GDM1 (cell line): ENCODE results near the gene SYDE2.
"Not testable (repeated sequence)": the region's sequence is repeated elsewhere in the genome, so short reads cannot be mapped to it uniquely, and the experiment has no call there.

Source experiments
- DNase-seq: peaks from one replicate; lab custom pipeline; 2025; lab: John Stamatoyannopoulos, UW

The SYDE2 gene

GRCh38 chr1:85200463-85201339 is at the start of gene SYDE2:
SYDE2 (minus strand) TSS chr1:85201016; CDS start chr1:85200996, 20 bp downstream.
- DNase-seq = no peak

- DNase-seq = not testable (repeated sequence)
Measured at GRCh38 chr1:85249042-85249441, 48.2 kb upstream of the SYDE2 start.

- no peak for DNase-seq
Measured at GRCh38 chr1:85245891-85246290, 45.1 kb upstream of the SYDE2 start.

- DNase-seq = no peak
Measured at GRCh38 chr1:85245456-85245855, 44.6 kb upstream of the SYDE2 start.

- DNase-seq = no peak
Measured at GRCh38 chr1:85244271-85245061, 43.6 kb upstream of the SYDE2 start.

GRCh38 chr1:85243372-85243771 is 42.6 kb upstream of the SYDE2 start:
- DNase-seq = no peak

- DNase-seq = no peak
Measured at GRCh38 chr1:85240643-85241042, 39.8 kb upstream of the SYDE2 start.

GRCh38 chr1:85240174-85240601 is 39.4 kb upstream of the SYDE2 start:
- DNase-seq = no peak

GRCh38 chr1:85237613-85238012 is 36.8 kb upstream of the SYDE2 start:
- no peak for DNase-seq

GRCh38 chr1:85230305-85230977 is 29.6 kb upstream of the SYDE2 start:
- DNase-seq = no peak

- no peak for DNase-seq
Measured at GRCh38 chr1:85229574-85230097, 28.8 kb upstream of the SYDE2 start.

- DNase-seq = no peak
Measured at GRCh38 chr1:85228972-85229371, 28.2 kb upstream of the SYDE2 start.

- no peak for DNase-seq
Measured at GRCh38 chr1:85225624-85226380, 25.0 kb upstream of the SYDE2 start.

- DNase-seq = no peak
Measured at GRCh38 chr1:85224734-85225623, 24.2 kb upstream of the SYDE2 start.

- no peak for DNase-seq
Measured at GRCh38 chr1:85224295-85224694, 23.5 kb upstream of the SYDE2 start.

GRCh38 chr1:85223334-85223733 is 22.5 kb upstream of the SYDE2 start:
- DNase-seq = no peak

- no peak for DNase-seq
Measured at GRCh38 chr1:85220756-85221201, 20.0 kb upstream of the SYDE2 start.

- DNase-seq = no peak
Measured at GRCh38 chr1:85219853-85220610, 19.2 kb upstream of the SYDE2 start.

GRCh38 chr1:85216697-85217096 is 15.9 kb upstream of the SYDE2 start:
- no peak for DNase-seq

GRCh38 chr1:85214654-85215053 is 13.8 kb upstream of the SYDE2 start:
- no peak for DNase-seq
